IMR-90 (cell line): ENCODE data around the gene PRICKLE2. TPM values are rescaled to one million over a fixed set of nuclear protein-coding genes. Genes with fewer than 3 reads are reported as not detected.

Source experiments
- ATAC-seq: fragments of 200-7000 bp; cut with Tn5 transposase; 2 replicates; pipeline ENCODE4 v1.9.1; 2020; ENCODE audit warnings: low read depth, mild to moderate bottlenecking, moderate library complexity
- BruUV-seq: library from RNA; stranded (reverse); fragments of 400-500 nt; replicated peaks from 2 replicates; lab custom pipeline; 2021; lab: Mats Ljungman, UMichigan
- CTCF ChIA-PET: fragments of 300-600 bp; formaldehyde crosslinking; extraction: SDS; loops from one replicate; lab custom pipeline; 2021; ENCODE audit warnings: antibody characterized with exemption; lab: Yijun Ruan, JAX
- POLR2A ChIA-PET: fragments of 300-600 bp; sonication (Branson Sonifier 250); formaldehyde crosslinking; loops from one replicate; lab custom pipeline; 2022; ENCODE audit warnings: antibody characterized with exemption; ENCODE audit not compliant: unreplicated experiment; lab: Charles Lee
- DNase-seq: peaks from one replicate; pipeline ENCODE4 v3.0.0; 2013
- H2AFZ ChIP-seq: replicated peaks from 2 replicates; pipeline ENCODE3; 2013; ENCODE audit warnings: low read length, mild to moderate bottlenecking; ENCODE audit not compliant: poor library complexity
- H2AK5ac ChIP-seq: 2 replicates; pipeline ENCODE4 v1.6.1; 2013; ENCODE audit warnings: low read depth, low read length, inconsistent platforms
- H2AK9ac ChIP-seq: replicated peaks from 2 replicates; pipeline ENCODE3; 2013; ENCODE audit warnings: mild to moderate bottlenecking, low read depth, low read length, moderate library complexity; ENCODE audit not compliant: poor library complexity
- H2BK120ac ChIP-seq: 2 replicates; pipeline ENCODE4 v1.6.1; 2013; ENCODE audit warnings: low read depth, low read length, inconsistent platforms
- H2BK15ac ChIP-seq: 3 replicates; pipeline ENCODE4 v1.6.1; 2013; ENCODE audit warnings: low read depth, low read length, inconsistent platforms
- H2BK20ac ChIP-seq: 2 replicates; pipeline ENCODE4 v1.6.1; 2013; ENCODE audit warnings: low read depth, mild to moderate bottlenecking, inconsistent platforms, low read length, moderate library complexity
- H2BK5ac ChIP-seq: 2 replicates; pipeline ENCODE4 v1.6.1; 2013; ENCODE audit warnings: mild to moderate bottlenecking, low read depth, low read length, inconsistent platforms; ENCODE audit not compliant: poor library complexity, severe bottlenecking
- H3K14ac ChIP-seq: replicated peaks from 2 replicates; pipeline ENCODE4 v1.6.1; 2013; ENCODE audit warnings: low read depth, low read length, inconsistent platforms
- H3K18ac ChIP-seq: 2 replicates; pipeline ENCODE4 v1.6.1; 2013; ENCODE audit warnings: low read depth, low read length, control low read depth
- H3K23ac ChIP-seq: 2 replicates; pipeline ENCODE4 v1.6.1; 2013; ENCODE audit warnings: low read depth, low read length, inconsistent platforms
- H3K27ac ChIP-seq: 2 replicates; pipeline ENCODE4 v1.5.1; 2013; ENCODE audit warnings: mild to moderate bottlenecking, control low read depth, low read length; ENCODE audit not compliant: insufficient read depth
- H3K27me3 ChIP-seq: 2 replicates; pipeline ENCODE4 v1.6.1; 2013; ENCODE audit warnings: low read length; ENCODE audit not compliant: control insufficient read depth, insufficient read depth
- H3K36me3 ChIP-seq: 2 replicates; pipeline ENCODE4 v1.6.1; 2013; ENCODE audit warnings: low read length, mixed read lengths; ENCODE audit not compliant: control insufficient read depth, insufficient read depth
- H3K4ac ChIP-seq: 2 replicates; pipeline ENCODE4 v1.6.1; 2013; ENCODE audit warnings: low read depth, low read length, inconsistent platforms
- H3K4me1 ChIP-seq: 2 replicates; pipeline ENCODE4 v1.6.1; 2013; ENCODE audit warnings: low read length, mixed read lengths; ENCODE audit not compliant: control insufficient read depth, insufficient read depth
- H3K4me2 ChIP-seq: 2 replicates; pipeline ENCODE4 v1.6.1; 2013; ENCODE audit warnings: low read depth, mild to moderate bottlenecking, control low read depth, low read length, moderate library complexity
- H3K4me3 ChIP-seq: 2 replicates; pipeline ENCODE4 v1.5.1; 2013; ENCODE audit warnings: low read depth, mild to moderate bottlenecking, control low read depth, low read length, moderate library complexity; ENCODE audit not compliant: insufficient read depth
- H3K56ac ChIP-seq: 2 replicates; pipeline ENCODE4 v1.6.1; 2013; ENCODE audit warnings: low read length, inconsistent platforms; ENCODE audit not compliant: insufficient read depth; ENCODE audit errors: extremely low read depth
- H3K79me1 ChIP-seq, 2 experiments: 2 replicates each; pipeline ENCODE4 v1.6.1; 2013; ENCODE audit warnings: low read length in 2 of 2, inconsistent platforms in 1 of 2, low read depth in 1 of 2
- H3K9ac ChIP-seq: 2 replicates; pipeline ENCODE4 v1.6.1; 2013; ENCODE audit warnings: low read depth, low read length, control low read depth
- H3K9me1 ChIP-seq: 2 replicates; pipeline ENCODE4 v1.6.1; 2013; ENCODE audit warnings: low read length, inconsistent platforms; ENCODE audit not compliant: insufficient read depth
- H3K9me3 ChIP-seq: 2 replicates; pipeline ENCODE4 v1.6.1; 2013; ENCODE audit warnings: low read length; ENCODE audit not compliant: control insufficient read depth, insufficient read depth
- H4K20me1 ChIP-seq: 2 replicates; pipeline ENCODE4 v1.6.1; 2013; ENCODE audit warnings: low read length, inconsistent platforms; ENCODE audit not compliant: insufficient read depth
- H4K5ac ChIP-seq: 2 replicates; pipeline ENCODE4 v1.6.1; 2013; ENCODE audit warnings: mild to moderate bottlenecking, low read depth, low read length, control low read depth
- H4K8ac ChIP-seq, 2 experiments: 2 replicates each; pipeline ENCODE4 v1.6.1; 2013; ENCODE audit warnings: low read depth in 2 of 2, low read length in 2 of 2, control low read depth in 1 of 2, inconsistent platforms in 1 of 2
- H4K91ac ChIP-seq: 2 replicates; pipeline ENCODE4 v1.6.1; 2013; ENCODE audit warnings: low read depth, low read length, inconsistent platforms; ENCODE audit not compliant: insufficient read depth
- FOS ChIP-seq: fragments of 150-350 bp; IDR thresholded peaks from 2 replicates; pipeline ENCODE4 v1.6.1; 2016; ENCODE audit warnings: low read depth, low read length
- POLR2A ChIP-seq: IDR thresholded peaks from 2 replicates; pipeline ENCODE4 v1.6.1; 2012; ENCODE audit warnings: mild to moderate bottlenecking, low read depth, low read length
- RAD21 ChIP-seq: IDR thresholded peaks from 2 replicates; pipeline ENCODE4 v1.6.1; 2012; ENCODE audit warnings: low read length, improper control_type of control experiment
- WGBS, 2 experiments: methylation state at CpG; one replicate each; pipeline versions ENCODE4 v1.1.5 to v1.1.7; 2013; ENCODE audit warnings: missing lambda C conversion rate in 2 of 2; ENCODE audit not compliant: insufficient read length in 1 of 2; ENCODE audit errors: extremely low coverage in 2 of 2; 5-methylcytosine and 5-hydroxymethylcytosine counted together
- dilution Hi-C: fragments of 300-500 bp; cut with HindIII; formaldehyde crosslinking; loops from one replicate; pipeline ENCODE4 v1.14.3; 2018; ENCODE audit warnings: low sequenced_read_pairs; ENCODE audit not compliant: unreplicated experiment
- in situ Hi-C: fragments of 300-500 bp; cut with MboI; formaldehyde crosslinking; loops from 3 replicates; pipeline ENCODE4 v1.14.3; 2019; ENCODE audit warnings: low sequenced_read_pairs, inconsistent platforms, mixed read lengths
- intact Hi-C: fragments of 100-400 bp; cut with micrococcal nuclease; formaldehyde crosslinking; loops from 2 replicates; pipeline ENCODE4 v1.10.0; 2022
- polyA plus RNA-seq, 3 experiments: library from polyadenylated mRNA; depleted of rRNA; stranded (reverse); fragments of >200 nt; gene quantifications; 2 replicates each; pipeline ENCODE4 v1.2.3, GENCODE V29; 2012; ENCODE audit warnings: low replicate concordance in 1 of 3
- total RNA-seq: library from RNA; depleted of rRNA; stranded (reverse); fragments of >200 nt; gene quantifications from 2 replicates; pipeline ENCODE4 v1.2.3, GENCODE V29; 2012

The PRICKLE2 gene
- total and polyA plus RNA-seq, 2 of the 4 experiments (the other 2 are of a cell fraction) = 4.1 to 14.2 TPM

DNA sequence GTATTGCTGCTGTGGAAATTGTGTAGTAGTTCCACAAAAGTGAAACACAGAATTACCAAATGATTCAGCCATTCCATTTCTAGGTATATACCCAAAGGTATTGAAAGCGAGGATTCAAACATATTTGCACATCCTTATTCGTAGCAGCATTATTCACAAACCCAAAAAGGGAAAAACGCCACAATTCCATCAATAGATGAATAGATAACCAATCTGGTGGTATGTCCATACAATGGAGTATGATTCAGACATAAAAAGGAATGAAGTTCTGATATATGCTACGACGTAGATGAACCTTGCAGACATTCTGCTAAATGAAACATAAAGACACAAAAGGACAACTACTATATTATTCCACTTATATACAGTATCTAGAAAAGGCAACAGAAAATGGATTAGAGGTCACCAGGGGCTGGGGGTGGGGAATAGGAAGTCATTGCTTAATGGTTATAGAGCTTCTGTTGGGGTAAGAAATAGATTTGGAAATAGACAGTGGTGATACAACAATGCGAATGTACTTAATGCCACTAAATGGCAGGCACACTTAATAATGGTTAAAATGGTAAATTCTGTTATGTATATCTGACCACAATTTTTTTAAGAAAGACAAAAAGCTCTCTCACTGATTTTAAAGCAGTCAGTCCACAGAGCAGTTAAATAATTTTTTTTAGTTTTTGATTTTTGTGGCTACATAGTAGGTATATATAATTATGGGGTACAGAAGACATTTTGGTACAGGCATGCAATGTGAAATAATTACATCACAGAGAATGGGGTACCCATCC is 150.2 kb downstream of the PRICKLE2 start:
- Histone ChIP-seq H2BK120ac (no peak overlapping the region), H3K56ac (no peak overlapping the region), H4K20me1 (no peaks in the 10 kb centered on the region), H2BK20ac (no peak overlapping the region), H3K4me1 (peaks cover 3% of the 10 kb centered on the region; the same call in 1 of the 2 replicates), H3K23ac (no peak overlapping the region), H3K4me3 (no peak overlapping the region), H2BK5ac (no peak overlapping the region), H3K4me2 (no peak overlapping the region), H3K9ac (no peak overlapping the region), H2AK5ac (no peak overlapping the region), H3K9me3 (peaks cover 2% of the 10 kb centered on the region; the same call in 1 of the 2 replicates), H3K18ac (no peak overlapping the region), H2BK15ac (no peak overlapping the region), H4K5ac (no peak overlapping the region), H3K27me3 (no peaks in the 10 kb centered on the region; the same call in 1 of the 2 replicates), H3K27ac (no peak overlapping the region), H4K8ac (no peak overlapping the region), H3K4ac (no peak overlapping the region), H3K14ac (no peak overlapping the region), H2AFZ (no peak overlapping the region), H3K79me1 (no peaks in the 10 kb centered on the region), H2AK9ac (no peak overlapping the region), H3K36me3 (no peaks in the 10 kb centered on the region), H4K91ac (no peak overlapping the region), H3K9me1 (no peaks in the 10 kb centered on the region; the same call in 1 of the 2 replicates)
- no peak for ATAC-seq
- in situ Hi-C loops (no loop called here), dilution Hi-C loops (no loop called here), intact Hi-C loops (no loop called here)
- no TSS peak for BruUV-seq
- ChIA-PET CTCF (interaction anchor here (1.2 kb wide), 1 partner anchor 9 kb away, joined by 3 read pairs; no protein-coding TSS in a partner anchor), POLR2A (no interaction called here)
- TF ChIP-seq RAD21 (no peak), POLR2A (no peak), FOS (no peak)
- no peak for DNase-seq
- WGBS, 2 experiments = no CpG with 5 or more reads among the region's 6 CpGs
